ENCODE results near the gene DRD3.

Gene DRD3

GRCh38 chr3:114133947-114134346 lies 44.9 kb downstream of the DRD3 start:
- no peak overlapping the region for H2AFZ ChIP-seq (ENCODE audit: low read depth, low read length)
- no peak overlapping the region for H2BK120ac ChIP-seq (ENCODE audit: low read depth, low read length)
- H3K23ac ChIP-seq (ENCODE audit: low read length in 2 of 2): no peak overlapping the region
- no peak overlapping the region for H3K4ac ChIP-seq (ENCODE audit: low read depth in 1 of 2, low read length in 2 of 2)
- no peak overlapping the region for H2BK12ac ChIP-seq (ENCODE audit: low read length in 2 of 2)
- no peaks in the 10 kb centered on the region for H3K36me3 ChIP-seq (ENCODE audit: control insufficient read depth in 1 of 2, insufficient read depth in 2 of 2, low read depth in 1 of 2, low read length in 2 of 2)
- H2BK5ac ChIP-seq (ENCODE audit: low read depth, low read length, poor library complexity, severe bottlenecking): no peak overlapping the region
- H4K8ac ChIP-seq (ENCODE audit: low read length): no peak overlapping the region
- no peaks in the 10 kb centered on the region for H3K4me1 ChIP-seq (ENCODE audit: control insufficient read depth, insufficient read depth, low read depth, low read length)
- H2BK15ac ChIP-seq (ENCODE audit: low read depth, poor library complexity, severe bottlenecking): no peak overlapping the region
- H2AK5ac ChIP-seq (ENCODE audit: low read length, severe bottlenecking): no peak overlapping the region
- no peaks in the 10 kb centered on the region for H3K79me1 ChIP-seq (replicated peaks; ENCODE audit: low read length, poor library complexity, severe bottlenecking)
- peaks cover 2 to 5% of the 10 kb centered on the region in 2 experiments for H3K27me3 ChIP-seq (ENCODE audit: control insufficient read depth in 1 of 2, insufficient read depth in 1 of 2, low read length in 2 of 2)
- no peak overlapping the region for H4K91ac ChIP-seq (ENCODE audit: low read length)
- no peaks in the 10 kb centered on the region for H3K9me3 ChIP-seq (ENCODE audit: control insufficient read depth, low read length)
- H3K27ac ChIP-seq (ENCODE audit: low read length, poor library complexity, severe bottlenecking): no peak overlapping the region
- no peak overlapping the region for H3K14ac ChIP-seq (ENCODE audit: low read length in 2 of 2)
- no peak overlapping the region for H3K4me3 ChIP-seq (ENCODE audit: insufficient read depth in 1 of 2, low read depth in 1 of 2, low read length in 2 of 2)
- no peak overlapping the region for H3K9ac ChIP-seq (ENCODE audit: low read length)
- H3K18ac ChIP-seq (ENCODE audit: low read depth in 1 of 2, low read length in 2 of 2): no peak overlapping the region
- no peak overlapping the region for H3K4me2 ChIP-seq (ENCODE audit: low read length, poor library complexity, severe bottlenecking)
- no peak for DNase-seq
- 100% methylated on average over 2 of the region's 3 CpGs for WGBS

DNA sequence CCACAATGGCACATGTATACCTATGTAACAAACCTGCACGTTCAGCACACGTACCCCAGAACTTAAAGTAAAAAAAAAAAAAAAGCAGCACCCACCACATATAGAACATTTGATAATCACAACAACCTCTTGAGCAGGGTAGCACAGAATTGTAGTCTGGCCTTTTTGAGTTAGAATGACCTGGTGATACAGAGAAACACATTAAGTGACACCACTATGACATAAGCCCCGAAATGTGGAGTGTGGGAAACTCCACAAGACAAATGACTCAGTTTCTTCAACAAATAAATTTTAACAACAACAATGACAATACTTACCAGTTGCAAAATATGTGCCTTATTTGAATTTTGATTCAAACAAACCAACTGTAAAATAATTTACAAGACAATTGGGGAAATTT lies 46.4 kb downstream of the DRD3 start:
- no peak overlapping the region for H2BK5ac ChIP-seq (ENCODE audit: low read depth, low read length, poor library complexity, severe bottlenecking)
- no peak overlapping the region for H2BK15ac ChIP-seq (ENCODE audit: low read depth, poor library complexity, severe bottlenecking)
- no peaks in the 10 kb centered on the region for H3K4me1 ChIP-seq (ENCODE audit: control insufficient read depth, insufficient read depth, low read depth, low read length)
- WGBS: 100% methylated on average over 3 of the region's 3 CpGs
- H4K91ac ChIP-seq (ENCODE audit: low read length): no peak overlapping the region
- no peak overlapping the region for H2AK5ac ChIP-seq (ENCODE audit: low read length, severe bottlenecking)
- H2BK120ac ChIP-seq (ENCODE audit: low read depth, low read length): no peak overlapping the region
- no peak overlapping the region for H3K18ac ChIP-seq (ENCODE audit: low read depth in 1 of 2, low read length in 2 of 2)
- H3K27ac ChIP-seq (ENCODE audit: low read length, poor library complexity, severe bottlenecking): no peak overlapping the region
- no peak overlapping the region for H3K4me2 ChIP-seq (ENCODE audit: low read length, poor library complexity, severe bottlenecking)
- H3K4ac ChIP-seq (ENCODE audit: low read depth in 1 of 2, low read length in 2 of 2): no peak overlapping the region
- H3K9ac ChIP-seq (ENCODE audit: low read length): no peak overlapping the region
- no peak overlapping the region for H3K4me3 ChIP-seq (ENCODE audit: insufficient read depth in 1 of 2, low read depth in 1 of 2, low read length in 2 of 2)
- no peak overlapping the region for H3K23ac ChIP-seq (ENCODE audit: low read length in 2 of 2)
- no peaks in the 10 kb centered on the region for H3K27me3 ChIP-seq (ENCODE audit: control insufficient read depth in 1 of 2, insufficient read depth in 1 of 2, low read length in 2 of 2)
- H2BK12ac ChIP-seq (ENCODE audit: low read length in 2 of 2): no peak overlapping the region
- no peak overlapping the region for H2AFZ ChIP-seq (ENCODE audit: low read depth, low read length)
- H3K9me3 ChIP-seq (ENCODE audit: control insufficient read depth, low read length): no peaks in the 10 kb centered on the region
- no peak for DNase-seq
- no peaks in the 10 kb centered on the region for H3K79me1 ChIP-seq (replicated peaks; ENCODE audit: low read length, poor library complexity, severe bottlenecking)
- no peak overlapping the region for H3K14ac ChIP-seq (ENCODE audit: low read length in 2 of 2)
- H4K8ac ChIP-seq (ENCODE audit: low read length): no peak overlapping the region
- H3K36me3 ChIP-seq (ENCODE audit: control insufficient read depth in 1 of 2, insufficient read depth in 2 of 2, low read depth in 1 of 2, low read length in 2 of 2): no peaks in the 10 kb centered on the region

- H3K23ac ChIP-seq (ENCODE audit: low read length in 2 of 2): peak overlapping the region in 1 of 2 experiments; percentile 72
- no peaks in the 10 kb centered on the region for H3K36me3 ChIP-seq (ENCODE audit: control insufficient read depth in 1 of 2, insufficient read depth in 2 of 2, low read depth in 1 of 2, low read length in 2 of 2)
- no peak overlapping the region for H2BK5ac ChIP-seq (ENCODE audit: low read depth, low read length, poor library complexity, severe bottlenecking)
- no peak overlapping the region for H4K91ac ChIP-seq (ENCODE audit: low read length)
- no peak overlapping the region for H3K27ac ChIP-seq (ENCODE audit: low read length, poor library complexity, severe bottlenecking)
- no peaks in the 10 kb centered on the region for H3K79me1 ChIP-seq (replicated peaks; ENCODE audit: low read length, poor library complexity, severe bottlenecking)
- H3K9ac ChIP-seq (ENCODE audit: low read length): no peak overlapping the region
- DNase-seq: peak; percentile 18
- H3K14ac ChIP-seq (ENCODE audit: low read length in 2 of 2): peak overlapping the region in 1 of 2 experiments; percentile 90
- WGBS: 86% methylated on average over 6 of the region's 8 CpGs
- H3K27me3 ChIP-seq (ENCODE audit: control insufficient read depth in 1 of 2, insufficient read depth in 1 of 2, low read length in 2 of 2): no peaks in the 10 kb centered on the region
- peak overlapping the region in 1 of 2 experiments; percentile 87 for H3K18ac ChIP-seq (ENCODE audit: low read depth in 1 of 2, low read length in 2 of 2)
- no peak overlapping the region for H2AFZ ChIP-seq (ENCODE audit: low read depth, low read length)
- no peak overlapping the region for H3K4me2 ChIP-seq (ENCODE audit: low read length, poor library complexity, severe bottlenecking)
- H3K4me3 ChIP-seq (ENCODE audit: insufficient read depth in 1 of 2, low read depth in 1 of 2, low read length in 2 of 2): no peak overlapping the region
- H2AK5ac ChIP-seq (ENCODE audit: low read length, severe bottlenecking): no peak overlapping the region
- H4K8ac ChIP-seq (ENCODE audit: low read length): no peak overlapping the region
- H3K4ac ChIP-seq (ENCODE audit: low read depth in 1 of 2, low read length in 2 of 2): no peak overlapping the region
- no peaks in the 10 kb centered on the region for H3K4me1 ChIP-seq (ENCODE audit: control insufficient read depth, insufficient read depth, low read depth, low read length)
- no peak overlapping the region for H2BK120ac ChIP-seq (ENCODE audit: low read depth, low read length)
- no peak overlapping the region for H2BK15ac ChIP-seq (ENCODE audit: low read depth, poor library complexity, severe bottlenecking)
- H2BK12ac ChIP-seq (ENCODE audit: low read length in 2 of 2): peak overlapping the region in 1 of 2 experiments; percentile 95
- no peaks in the 10 kb centered on the region for H3K9me3 ChIP-seq (ENCODE audit: control insufficient read depth, low read length)
These were observed 50.0 kb downstream of the DRD3 start for GRCh38 chr3:114128826-114129225.

GRCh38 chr3:114128231-114128630 lies 50.6 kb downstream of the DRD3 start:
- Histone ChIP-seq H3K79me1 (replicated peaks; ENCODE audit: low read length, poor library complexity, severe bottlenecking) (no peaks in the 10 kb centered on the region), H4K91ac (ENCODE audit: low read length) (no peak overlapping the region), H3K4ac (ENCODE audit: low read depth in 1 of 2, low read length in 2 of 2) (no peak overlapping the region), H2AFZ (ENCODE audit: low read depth, low read length) (no peak overlapping the region), H3K27ac (ENCODE audit: low read length, poor library complexity, severe bottlenecking) (no peak overlapping the region), H3K23ac (ENCODE audit: low read length in 2 of 2) (no peak overlapping the region), H2BK15ac (ENCODE audit: low read depth, poor library complexity, severe bottlenecking) (no peak overlapping the region), H3K18ac (ENCODE audit: low read depth in 1 of 2, low read length in 2 of 2) (peak overlapping the region in 1 of 2 experiments; percentile 37), H2BK120ac (ENCODE audit: low read depth, low read length) (no peak overlapping the region), H3K27me3 (ENCODE audit: control insufficient read depth in 1 of 2, insufficient read depth in 1 of 2, low read length in 2 of 2) (no peaks in the 10 kb centered on the region), H3K4me3 (ENCODE audit: insufficient read depth in 1 of 2, low read depth in 1 of 2, low read length in 2 of 2) (no peak overlapping the region), H3K36me3 (ENCODE audit: control insufficient read depth in 1 of 2, insufficient read depth in 2 of 2, low read depth in 1 of 2, low read length in 2 of 2) (no peaks in the 10 kb centered on the region), H2AK5ac (ENCODE audit: low read length, severe bottlenecking) (no peak overlapping the region), H3K14ac (ENCODE audit: low read length in 2 of 2) (no peak overlapping the region), H2BK12ac (ENCODE audit: low read length in 2 of 2) (peak overlapping the region in 1 of 2 experiments; percentile 95), H4K8ac (ENCODE audit: low read length) (no peak overlapping the region), H3K4me2 (ENCODE audit: low read length, poor library complexity, severe bottlenecking) (no peak overlapping the region), H3K9ac (ENCODE audit: low read length) (no peak overlapping the region), H3K4me1 (ENCODE audit: control insufficient read depth, insufficient read depth, low read depth, low read length) (no peaks in the 10 kb centered on the region), H3K9me3 (ENCODE audit: control insufficient read depth, low read length) (no peaks in the 10 kb centered on the region), H2BK5ac (ENCODE audit: low read depth, low read length, poor library complexity, severe bottlenecking) (no peak overlapping the region)
- peak; percentile 62 for DNase-seq
- 21% methylated on average over 1 of the region's 1 CpG for WGBS
